Keratinocyte (primary cell): Measurements from ENCODE around the gene KDM5B. TPM values are rescaled to one million over a fixed set of nuclear protein-coding genes. Genes with fewer than 3 reads are reported as not detected.

ENCODE experiments used
- DNase-seq: peaks from one replicate; pipeline ENCODE4 v3.0.0-alpha.2; 2011; ENCODE audit warnings: low read depth, missing footprints, low spot score
- FAIRE-seq: peaks from 2 replicates; lab custom pipeline; 2011; peaks lifted over from hg19 to GRCh38; lab: Jason Lieb, UNC
- H2AFZ ChIP-seq: 2 replicates; pipeline ENCODE4 v1.6.0; 2012; ENCODE audit warnings: low read length, control low read depth, inconsistent platforms; ENCODE audit not compliant: control insufficient read depth
- H3K27ac ChIP-seq: 2 replicates; pipeline ENCODE4 v1.5.1; 2011; ENCODE audit warnings: low read length; ENCODE audit not compliant: control insufficient read depth, insufficient read depth
- H3K27me3 ChIP-seq: 3 replicates; pipeline ENCODE4 v1.6.0; 2011; ENCODE audit warnings: low read length; ENCODE audit not compliant: control insufficient read depth, insufficient read depth; ENCODE audit errors: extremely low read depth
- H3K36me3 ChIP-seq, 2 experiments: 2 replicates in 1 of 2; 3 replicates in 1 of 2; pipeline ENCODE4 v1.5.1; 2011; ENCODE audit warnings: low read length in 2 of 2, mild to moderate bottlenecking in 1 of 2; ENCODE audit not compliant: control insufficient read depth in 2 of 2, insufficient read depth in 2 of 2; ENCODE audit errors: extremely low read depth in 1 of 2
- H3K4me1 ChIP-seq: 3 replicates; pipeline ENCODE4 v1.5.1; 2011; ENCODE audit warnings: low read length; ENCODE audit not compliant: control insufficient read depth, insufficient read depth; ENCODE audit errors: extremely low read depth
- H3K4me2 ChIP-seq: 3 replicates; pipeline ENCODE4 v1.6.0; 2011; ENCODE audit warnings: low read depth, low read length; ENCODE audit not compliant: control insufficient read depth, insufficient read depth; ENCODE audit errors: extremely low read depth
- H3K4me3 ChIP-seq, 3 experiments: fragments of 200-600 bp in 1 of 3; sonication (generic) in 1 of 3; 2 replicates in 2 of 3; 3 replicates in 1 of 3; pipeline ENCODE4 v1.5.1; 2011 to 2016; ENCODE audit warnings: low read length in 3 of 3, mild to moderate bottlenecking in 3 of 3, control low read depth in 2 of 3, inconsistent platforms in 1 of 3, low read depth in 1 of 3, mixed read lengths in 1 of 3, mixed run types in 1 of 3, moderate library complexity in 1 of 3; ENCODE audit not compliant: control insufficient read depth in 2 of 3, insufficient read depth in 2 of 3; ENCODE audit errors: extremely low read depth in 1 of 3
- H3K79me2 ChIP-seq: 2 replicates; pipeline ENCODE4 v1.6.0; 2012; ENCODE audit warnings: low read length; ENCODE audit not compliant: control insufficient read depth, insufficient read depth
- H3K9ac ChIP-seq: 3 replicates; pipeline ENCODE4 v1.6.0; 2011; ENCODE audit warnings: low read length; ENCODE audit not compliant: control insufficient read depth, insufficient read depth; ENCODE audit errors: extremely low read depth
- H3K9me1 ChIP-seq: 3 replicates; pipeline ENCODE4 v1.6.0; 2011; ENCODE audit warnings: low read length; ENCODE audit not compliant: control insufficient read depth, insufficient read depth; ENCODE audit errors: extremely low read depth
- H3K9me3 ChIP-seq: 2 replicates; pipeline ENCODE4 v1.5.1; 2012; ENCODE audit warnings: low read depth, low read length; ENCODE audit not compliant: control insufficient read depth
- H4K20me1 ChIP-seq: 3 replicates; pipeline ENCODE4 v1.6.0; 2011; ENCODE audit warnings: low read length; ENCODE audit not compliant: control insufficient read depth, insufficient read depth; ENCODE audit errors: extremely low read depth
- CTCF ChIP-seq, 3 experiments: IDR thresholded peaks in 1 of 3; conservative IDR thresholded peaks in 1 of 3; optimal IDR thresholded peaks in 1 of 3; 2 replicates in 2 of 3; 3 replicates in 1 of 3; pipeline versions ENCODE3 to v1.5.1; 2011; ENCODE audit warnings: low read length in 3 of 3, mild to moderate bottlenecking in 3 of 3, moderate library complexity in 2 of 3, control low read depth in 1 of 3, inconsistent platforms in 1 of 3; ENCODE audit not compliant: insufficient read depth in 2 of 3; ENCODE audit errors: extremely low read depth in 1 of 3
- EZH2 ChIP-seq: IDR thresholded peaks from one replicate; pipeline ENCODE4 v1.6.1; 2012; ENCODE audit warnings: inconsistent platforms, mild to moderate bottlenecking, low read length, moderate library complexity
- dilution Hi-C: fragments of 300-500 bp; cut with MboI; formaldehyde crosslinking; loops from one replicate; pipeline ENCODE4 v1.7.0; 2020; ENCODE audit warnings: low sequenced_read_pairs; ENCODE audit not compliant: extremely low pct_ligation_motif_present
- polyA plus RNA-seq, 5 experiments: library from polyadenylated mRNA; depleted of rRNA in 3 of 5; stranded (reverse) in 3 of 5; stranded (forward) in 1 of 5; unstranded in 1 of 5; fragments of >200 nt; gene quantifications; 1 replicate in 1 of 5; 2 replicates in 3 of 5; 3 replicates in 1 of 5; pipeline versions ENCODE4 v1.2.1 to v1.2.3, GENCODE V29; 2011 to 2012; ENCODE audit warnings: missing spikeins in 2 of 5, low read depth in 1 of 5, low replicate concordance in 1 of 5

Gene KDM5B
- polyA plus RNA-seq, 1 donor (not counting 4 experiments of a cell fraction or from before 2014, with no cell fraction given), result 60.1 TPM

GRCh38 chr1:202812176-202813026 lies 4.2 kb upstream of the KDM5B start:
- no peak overlapping the region for H2AFZ ChIP-seq
- no peak overlapping the region for H3K9ac ChIP-seq
- DNase-seq, result no peak
- peak overlapping the region; percentile 98 for H3K4me2 ChIP-seq
- H4K20me1 ChIP-seq, result no peaks in the 10 kb centered on the region
- TF ChIP-seq EZH2 (no peak), CTCF (optimal IDR thresholded peaks at IDR 0.05 in 1 of 3, IDR thresholded peaks at IDR 0.05 in 1 of 3, conservative IDR thresholded peaks at IDR 0.05 in 1 of 3; ENCODE audit: extremely low read depth in 1 of 3, insufficient read depth in 2 of 3, low read length in 3 of 3) (no peak)
- H3K4me1 ChIP-seq, result peaks cover 29% of the 10 kb centered on the region
- H3K4me3 ChIP-seq, result peak overlapping the region in 1 of 3 experiments; percentile 56
- H3K27me3 ChIP-seq, result no peaks in the 10 kb centered on the region
- H3K79me2 ChIP-seq, result peaks cover 8% of the 10 kb centered on the region
- no peaks in the 10 kb centered on the region for H3K36me3 ChIP-seq
- H3K9me3 ChIP-seq, result no peaks in the 10 kb centered on the region
- FAIRE-seq, result no peak
- no peak overlapping the region for H3K27ac ChIP-seq
- no peaks in the 10 kb centered on the region for H3K9me1 ChIP-seq
- dilution Hi-C loops, result no loop called here

GRCh38 chr1:202811296-202812175 lies 3.3 kb upstream of the KDM5B start:
- Histone ChIP-seq H3K27ac (peak overlapping the region; percentile 78), H3K79me2 (peaks cover 16% of the 10 kb centered on the region), H3K4me2 (peak overlapping the region; percentile 98), H3K9me1 (no peaks in the 10 kb centered on the region), H4K20me1 (no peaks in the 10 kb centered on the region), H3K4me1 (peaks cover 29% of the 10 kb centered on the region), H3K9me3 (no peaks in the 10 kb centered on the region), H3K27me3 (no peaks in the 10 kb centered on the region), H3K36me3 (no peaks in the 10 kb centered on the region), H3K4me3 (peak overlapping the region; percentile 56 to 86 (median 86)), H3K9ac (peak overlapping the region; percentile 83), H2AFZ (peak overlapping the region; percentile 89)
- FAIRE-seq (no peak), DNase-seq (no peak)
- dilution Hi-C loops, result no loop called here
- TF ChIP-seq EZH2 (no peak), CTCF (optimal IDR thresholded peaks at IDR 0.05 in 1 of 3, IDR thresholded peaks at IDR 0.05 in 1 of 3, conservative IDR thresholded peaks at IDR 0.05 in 1 of 3; ENCODE audit: extremely low read depth in 1 of 3, insufficient read depth in 2 of 3, low read length in 3 of 3) (no peak)
